ENCODE data around the gene TIMM9.

TIMM9 gene

DNA sequence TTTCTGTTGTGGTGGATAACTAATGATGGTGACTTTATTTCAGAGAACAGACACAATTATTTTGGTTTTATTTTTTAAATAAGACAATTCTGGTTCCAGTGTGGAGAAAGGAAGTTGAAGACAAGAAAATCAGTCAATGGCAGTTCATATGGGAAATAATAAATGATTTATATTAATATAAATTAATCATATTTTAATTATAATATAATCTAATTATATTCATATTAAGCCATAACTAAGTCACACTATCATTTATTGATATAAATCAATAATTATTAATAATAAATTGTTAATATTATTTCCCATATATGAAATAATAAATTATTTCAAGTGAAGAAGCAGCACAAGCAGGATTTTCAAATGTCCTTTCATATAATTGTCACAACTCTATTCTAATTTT, 28.8 kb downstream of the TIMM9 start:
- Histone ChIP-seq H3K27ac (ENCODE audit: low read length) (no peak overlapping the region), H3K4me2 (ENCODE audit: low read length) (no peak overlapping the region), H3K27me3 (ENCODE audit: low read depth, low read length) (no peaks in the 10 kb centered on the region), H3K9ac (ENCODE audit: low read length) (no peak overlapping the region), H3K4me3 (ENCODE audit: low read length) (no peak overlapping the region), H3K9me3 (ENCODE audit: insufficient read depth, low read length) (no peaks in the 10 kb centered on the region), H4K20me1 (ENCODE audit: insufficient read depth, low read length) (no peaks in the 10 kb centered on the region), H3K4me1 (ENCODE audit: low read length) (peaks cover 10% of the 10 kb centered on the region), H3K79me2 (ENCODE audit: low read length) (no peaks in the 10 kb centered on the region), H2AFZ (ENCODE audit: low read depth, low read length) (no peak overlapping the region), H3K36me3 (replicated peaks; ENCODE audit: low read depth, low read length) (peaks cover 2% of the 10 kb centered on the region)
- TF ChIP-seq EZH2phosphoT487 (IDR thresholded peaks at IDR 0.05; ENCODE audit: low read depth) = no peak
- TF ChIP-seq, protein P1, sequence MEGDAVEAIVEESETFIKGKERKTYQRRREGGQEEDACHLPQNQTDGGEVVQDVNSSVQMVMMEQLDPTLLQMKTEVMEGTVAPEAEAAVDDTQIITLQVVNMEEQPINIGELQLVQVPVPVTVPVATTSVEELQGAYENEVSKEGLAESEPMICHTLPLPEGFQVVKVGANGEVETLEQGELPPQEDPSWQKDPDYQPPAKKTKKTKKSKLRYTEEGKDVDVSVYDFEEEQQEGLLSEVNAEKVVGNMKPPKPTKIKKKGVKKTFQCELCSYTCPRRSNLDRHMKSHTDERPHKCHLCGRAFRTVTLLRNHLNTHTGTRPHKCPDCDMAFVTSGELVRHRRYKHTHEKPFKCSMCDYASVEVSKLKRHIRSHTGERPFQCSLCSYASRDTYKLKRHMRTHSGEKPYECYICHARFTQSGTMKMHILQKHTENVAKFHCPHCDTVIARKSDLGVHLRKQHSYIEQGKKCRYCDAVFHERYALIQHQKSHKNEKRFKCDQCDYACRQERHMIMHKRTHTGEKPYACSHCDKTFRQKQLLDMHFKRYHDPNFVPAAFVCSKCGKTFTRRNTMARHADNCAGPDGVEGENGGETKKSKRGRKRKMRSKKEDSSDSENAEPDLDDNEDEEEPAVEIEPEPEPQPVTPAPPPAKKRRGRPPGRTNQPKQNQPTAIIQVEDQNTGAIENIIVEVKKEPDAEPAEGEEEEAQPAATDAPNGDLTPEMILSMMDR (IDR thresholded peaks at IDR 0.05; ENCODE audit: low read depth, low read length) = no peak

DNA sequence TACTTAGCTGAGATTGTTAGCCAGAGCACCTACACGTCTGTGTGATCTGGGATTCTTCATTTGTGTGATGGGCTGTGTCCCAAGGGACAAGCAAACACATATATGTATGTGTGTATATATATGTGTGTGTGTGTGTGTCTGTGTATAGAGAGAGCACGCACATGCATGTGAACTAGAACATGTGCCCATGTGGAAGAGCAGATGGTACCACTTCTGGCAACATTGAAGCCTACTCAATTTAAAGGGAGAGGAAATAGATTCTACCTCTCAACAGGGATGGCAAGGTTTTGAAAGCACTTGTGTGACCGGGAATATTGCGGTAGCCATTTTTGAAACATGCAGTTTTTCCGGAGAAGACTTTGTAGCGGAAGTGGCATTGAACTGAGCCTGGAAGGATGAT, 30.2 kb downstream of the TIMM9 start:
- no peaks in the 10 kb centered on the region for H4K20me1 ChIP-seq (ENCODE audit: insufficient read depth, low read length)
- TF ChIP-seq, protein P1 (IDR thresholded peaks at IDR 0.05; ENCODE audit: low read depth, low read length) = no peak
- no peak for TF ChIP-seq EZH2phosphoT487 (IDR thresholded peaks at IDR 0.05; ENCODE audit: low read depth)
- H3K9ac ChIP-seq (ENCODE audit: low read length) = no peak overlapping the region
- H3K27me3 ChIP-seq (ENCODE audit: low read depth, low read length) = no peaks in the 10 kb centered on the region
- H3K4me3 ChIP-seq (ENCODE audit: low read length) = no peak overlapping the region
- no peak overlapping the region for H2AFZ ChIP-seq (ENCODE audit: low read depth, low read length)
- peaks cover 10% of the 10 kb centered on the region for H3K4me1 ChIP-seq (ENCODE audit: low read length)
- no peaks in the 10 kb centered on the region for H3K79me2 ChIP-seq (ENCODE audit: low read length)
- H3K4me2 ChIP-seq (ENCODE audit: low read length) = no peak overlapping the region
- H3K36me3 ChIP-seq (replicated peaks; ENCODE audit: low read depth, low read length) = peaks cover 2% of the 10 kb centered on the region
- no peaks in the 10 kb centered on the region for H3K9me3 ChIP-seq (ENCODE audit: insufficient read depth, low read length)
- no peak overlapping the region for H3K27ac ChIP-seq (ENCODE audit: low read length)

DNA sequence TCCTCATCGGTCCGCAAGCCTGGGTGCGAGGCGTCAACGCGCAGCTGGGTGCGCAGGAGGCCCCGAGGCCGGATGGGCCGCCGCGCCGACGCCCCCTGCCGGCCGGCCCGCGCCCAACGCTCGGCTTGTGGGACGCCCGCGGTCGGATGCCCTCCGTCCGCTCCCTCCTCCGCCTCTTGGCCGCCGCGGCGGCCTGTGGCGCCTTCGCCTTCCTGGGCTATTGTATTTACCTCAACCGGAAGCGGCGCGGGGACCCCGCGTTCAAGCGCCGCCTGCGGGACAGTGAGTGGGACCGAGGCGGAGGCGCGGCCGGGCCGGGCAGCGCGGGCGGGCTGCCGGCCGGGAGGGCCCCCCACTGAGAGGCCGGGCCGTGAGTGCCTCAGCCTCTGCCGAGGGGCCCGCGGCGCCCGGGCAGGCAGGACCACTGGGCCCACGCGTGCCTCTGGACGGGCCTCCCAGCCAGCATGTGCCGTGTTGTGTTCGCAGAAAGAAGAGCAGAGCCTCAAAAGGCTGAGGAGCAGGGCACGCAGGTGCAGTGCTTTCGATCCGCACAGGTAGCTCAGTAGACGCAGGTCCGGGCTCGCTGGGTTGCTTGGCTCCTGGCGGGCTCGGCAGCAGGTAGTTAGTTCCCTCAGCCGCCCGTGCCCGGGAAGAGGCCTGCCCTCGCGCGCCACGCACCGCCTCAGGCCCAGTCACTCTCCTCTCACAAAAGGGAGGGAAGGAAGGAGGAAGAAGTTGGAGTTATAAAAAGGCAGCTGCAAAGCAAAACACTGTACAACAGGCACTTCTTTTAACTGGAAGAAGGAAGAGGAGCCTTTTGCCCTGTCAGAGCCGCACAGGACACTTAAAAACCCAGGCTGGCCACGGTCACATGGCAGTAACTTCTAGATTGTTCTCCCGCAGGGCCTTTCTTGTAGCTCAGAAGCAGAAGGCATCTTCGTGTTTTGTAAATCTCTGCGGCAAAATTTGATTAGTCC, 31.2 kb downstream of the TIMM9 start, which contains the start of gene TOMM20L:
Gene TOMM20L (plus strand): TSS at position 119 of the 977 bp plus-strand sequence. CDS start 28 bp downstream, at position 147.
- TF ChIP-seq, protein P1 (IDR thresholded peaks at IDR 0.05; ENCODE audit: low read depth, low read length) = peak; percentile 77
- TF ChIP-seq EZH2phosphoT487 (IDR thresholded peaks at IDR 0.05; ENCODE audit: low read depth) = no peak
- Histone ChIP-seq H3K4me3 (ENCODE audit: low read length) (peak within 1 kb of the TSS; percentile 70), H3K9ac (ENCODE audit: low read length) (peak within 1 kb of the TSS; percentile 63), H3K36me3 (replicated peaks; ENCODE audit: low read depth, low read length) (peaks cover 2% of the 10 kb centered on the region), H3K4me1 (ENCODE audit: low read length) (peaks cover 10% of the 10 kb centered on the region), H3K4me2 (ENCODE audit: low read length) (peak within 1 kb of the TSS; percentile 75), H3K79me2 (ENCODE audit: low read length) (no peaks in the 10 kb centered on the region), H3K27ac (ENCODE audit: low read length) (no peak within 1 kb of the TSS), H4K20me1 (ENCODE audit: insufficient read depth, low read length) (no peaks in the 10 kb centered on the region), H2AFZ (ENCODE audit: low read depth, low read length) (peak within 1 kb of the TSS; percentile 91), H3K27me3 (ENCODE audit: low read depth, low read length) (no peaks in the 10 kb centered on the region), H3K9me3 (ENCODE audit: insufficient read depth, low read length) (no peaks in the 10 kb centered on the region)

DNA sequence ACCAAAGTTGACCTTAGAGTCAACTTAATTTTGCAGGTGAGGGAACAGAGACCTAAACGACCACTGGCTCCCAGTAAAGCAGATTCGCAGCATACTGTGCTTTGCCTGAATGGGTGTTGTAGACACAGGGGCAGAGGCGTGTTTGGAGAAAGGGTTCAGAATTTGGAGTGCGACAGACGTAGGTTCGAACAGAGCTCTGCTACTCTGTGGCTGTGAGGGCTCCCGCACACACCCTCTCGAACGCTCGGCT, 31.8 kb downstream of the TIMM9 start:
- H2AFZ ChIP-seq (ENCODE audit: low read depth, low read length) = peak overlapping the region; percentile 91
- no peak overlapping the region for H3K27ac ChIP-seq (ENCODE audit: low read length)
- peak overlapping the region; percentile 43 for H3K9ac ChIP-seq (ENCODE audit: low read length)
- peaks cover 10% of the 10 kb centered on the region for H3K4me1 ChIP-seq (ENCODE audit: low read length)
- H3K4me2 ChIP-seq (ENCODE audit: low read length) = peak overlapping the region; percentile 75
- peaks cover 2% of the 10 kb centered on the region for H3K36me3 ChIP-seq (replicated peaks; ENCODE audit: low read depth, low read length)
- no peaks in the 10 kb centered on the region for H3K27me3 ChIP-seq (ENCODE audit: low read depth, low read length)
- H3K79me2 ChIP-seq (ENCODE audit: low read length) = no peaks in the 10 kb centered on the region
- H3K4me3 ChIP-seq (ENCODE audit: low read length) = peak overlapping the region; percentile 70
- H3K9me3 ChIP-seq (ENCODE audit: insufficient read depth, low read length) = no peaks in the 10 kb centered on the region
- TF ChIP-seq EZH2phosphoT487 (IDR thresholded peaks at IDR 0.05; ENCODE audit: low read depth) = no peak
- TF ChIP-seq, protein P1 (IDR thresholded peaks at IDR 0.05; ENCODE audit: low read depth, low read length) = no peak
- no peaks in the 10 kb centered on the region for H4K20me1 ChIP-seq (ENCODE audit: insufficient read depth, low read length)

Measured in OCI-LY3 (cell line).